Nephron (organoid): ENCODE results near the gene DCAF4.

Experiments used
- H3K27ac Mint-ChIP-seq, 3 experiments: 2 replicates each; pipeline ENCODE4 v1.8.0; 2020; ENCODE audit warnings: mixed read lengths in 3 of 3, mild to moderate bottlenecking in 2 of 3, moderate library complexity in 1 of 3
- H3K27me3 Mint-ChIP-seq: 2 replicates; pipeline ENCODE4 v1.8.0; 2021; ENCODE audit warnings: low read depth, mild to moderate bottlenecking, moderate library complexity, mixed read lengths
- H3K36me3 Mint-ChIP-seq: 2 replicates; pipeline ENCODE4 v1.8.0; 2020; ENCODE audit warnings: low read depth, mixed read lengths
- H3K4me1 Mint-ChIP-seq: 2 replicates; pipeline ENCODE4 v1.8.0; 2020; ENCODE audit warnings: mixed read lengths
- H3K4me3 Mint-ChIP-seq, 3 experiments: 2 replicates each; pipeline ENCODE4 v1.8.0; 2020; ENCODE audit warnings: mild to moderate bottlenecking in 3 of 3, mixed read lengths in 3 of 3, moderate library complexity in 2 of 3
- H3K9me3 Mint-ChIP-seq: 2 replicates; pipeline ENCODE4 v1.8.0; 2020; ENCODE audit warnings: mixed read lengths
- TF ChIP-seq, protein P1 (sequence below), 3 experiments: fragments of 200-600 bp; sonication (generic); IDR thresholded peaks; one replicate each; pipeline ENCODE4 v1.5.0; 2021; ENCODE audit warnings: antibody characterized with exemption in 3 of 3; ENCODE audit not compliant: unreplicated experiment in 3 of 3

Gene DCAF4

DNA sequence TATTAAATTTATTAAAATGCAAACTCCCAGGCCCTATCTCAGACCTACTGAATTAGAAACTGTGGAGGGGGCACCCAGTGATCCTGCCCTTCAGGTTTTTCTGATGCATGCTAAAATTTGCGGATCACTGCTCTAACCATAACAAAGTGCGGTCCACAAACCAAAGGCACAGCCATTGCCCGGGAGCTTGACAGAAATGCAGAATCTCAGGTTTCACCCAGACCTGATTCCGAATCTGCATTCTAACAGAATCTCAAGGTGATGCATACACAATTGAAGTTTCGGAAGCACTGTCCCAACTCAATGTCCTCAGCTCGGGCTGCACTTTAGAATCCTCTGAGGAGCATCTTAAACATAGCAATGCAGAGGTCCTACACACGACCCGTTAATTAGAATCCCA is 54.6 kb downstream of the DCAF4 start:
- no peaks in the 10 kb centered on the region for H3K9me3 Mint-ChIP-seq
- peaks cover 68% of the 10 kb centered on the region for H3K36me3 Mint-ChIP-seq
- no peak overlapping the region for H3K4me3 Mint-ChIP-seq
- TF ChIP-seq, protein P1, sequence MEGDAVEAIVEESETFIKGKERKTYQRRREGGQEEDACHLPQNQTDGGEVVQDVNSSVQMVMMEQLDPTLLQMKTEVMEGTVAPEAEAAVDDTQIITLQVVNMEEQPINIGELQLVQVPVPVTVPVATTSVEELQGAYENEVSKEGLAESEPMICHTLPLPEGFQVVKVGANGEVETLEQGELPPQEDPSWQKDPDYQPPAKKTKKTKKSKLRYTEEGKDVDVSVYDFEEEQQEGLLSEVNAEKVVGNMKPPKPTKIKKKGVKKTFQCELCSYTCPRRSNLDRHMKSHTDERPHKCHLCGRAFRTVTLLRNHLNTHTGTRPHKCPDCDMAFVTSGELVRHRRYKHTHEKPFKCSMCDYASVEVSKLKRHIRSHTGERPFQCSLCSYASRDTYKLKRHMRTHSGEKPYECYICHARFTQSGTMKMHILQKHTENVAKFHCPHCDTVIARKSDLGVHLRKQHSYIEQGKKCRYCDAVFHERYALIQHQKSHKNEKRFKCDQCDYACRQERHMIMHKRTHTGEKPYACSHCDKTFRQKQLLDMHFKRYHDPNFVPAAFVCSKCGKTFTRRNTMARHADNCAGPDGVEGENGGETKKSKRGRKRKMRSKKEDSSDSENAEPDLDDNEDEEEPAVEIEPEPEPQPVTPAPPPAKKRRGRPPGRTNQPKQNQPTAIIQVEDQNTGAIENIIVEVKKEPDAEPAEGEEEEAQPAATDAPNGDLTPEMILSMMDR (IDR thresholded peaks at IDR 0.05; ENCODE audit: unreplicated experiment in 3 of 3): no peak
- no peak overlapping the region for H3K27ac Mint-ChIP-seq
- H3K27me3 Mint-ChIP-seq: no peaks in the 10 kb centered on the region
- H3K4me1 Mint-ChIP-seq: no peaks in the 10 kb centered on the region

DNA sequence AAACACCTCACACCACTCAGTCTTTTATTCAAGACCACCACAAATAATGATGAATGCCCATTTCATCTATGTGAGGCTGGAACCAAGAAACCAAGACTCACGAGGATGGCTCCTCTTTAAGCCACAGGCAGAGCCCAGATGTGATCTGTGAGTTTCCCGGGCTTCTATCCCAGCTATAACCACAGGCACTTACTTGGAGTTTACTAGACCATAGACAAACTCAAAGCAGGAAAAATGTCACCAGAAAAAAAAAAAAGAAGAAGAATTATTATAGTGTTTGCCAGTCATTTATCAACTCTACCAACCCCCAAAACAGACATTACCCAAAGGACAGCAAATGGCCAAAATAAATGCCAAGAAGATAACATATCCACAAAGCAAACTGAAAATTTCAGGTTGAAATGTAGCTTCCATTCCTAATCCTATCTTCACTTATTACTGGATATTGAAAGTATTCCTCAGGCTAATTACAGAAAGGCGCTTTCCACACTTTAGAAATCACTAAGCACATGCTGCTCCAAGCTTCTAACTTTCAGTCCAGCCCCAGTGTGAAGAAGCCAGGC is 56.0 kb downstream of the DCAF4 start:
- Mint-ChIP-seq H3K36me3 (peaks cover 65% of the 10 kb centered on the region), H3K27me3 (no peaks in the 10 kb centered on the region), H3K27ac (no peak overlapping the region), H3K4me3 (no peak overlapping the region), H3K4me1 (no peaks in the 10 kb centered on the region), H3K9me3 (no peaks in the 10 kb centered on the region)
- TF ChIP-seq, protein P1 (IDR thresholded peaks at IDR 0.05; ENCODE audit: unreplicated experiment in 3 of 3): no peak

DNA sequence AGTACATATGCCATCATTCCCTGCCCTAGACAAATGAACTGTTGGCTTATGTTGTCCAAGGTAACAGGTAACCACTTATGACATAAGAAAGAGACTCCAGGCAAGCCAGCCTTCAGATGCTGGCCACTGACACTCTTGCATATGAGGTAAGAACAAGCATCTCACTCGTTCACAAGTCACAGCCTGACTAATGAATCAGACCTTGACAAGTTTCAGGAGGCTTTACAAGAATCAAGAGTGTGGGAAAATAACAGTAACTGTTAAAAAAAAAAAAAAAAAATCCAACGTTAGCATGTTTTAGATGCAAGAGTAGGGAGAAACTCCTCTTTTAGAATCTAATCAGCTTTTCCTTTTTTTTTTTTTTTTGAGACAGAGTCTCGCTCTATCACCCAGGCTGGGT is 60.0 kb downstream of the DCAF4 start:
- TF ChIP-seq, protein P1 (IDR thresholded peaks at IDR 0.05; ENCODE audit: unreplicated experiment in 3 of 3): no peak
- Mint-ChIP-seq H3K27ac (no peak overlapping the region), H3K27me3 (no peaks in the 10 kb centered on the region), H3K4me1 (no peaks in the 10 kb centered on the region), H3K9me3 (no peaks in the 10 kb centered on the region), H3K36me3 (peaks cover 43% of the 10 kb centered on the region), H3K4me3 (no peak overlapping the region)

DNA sequence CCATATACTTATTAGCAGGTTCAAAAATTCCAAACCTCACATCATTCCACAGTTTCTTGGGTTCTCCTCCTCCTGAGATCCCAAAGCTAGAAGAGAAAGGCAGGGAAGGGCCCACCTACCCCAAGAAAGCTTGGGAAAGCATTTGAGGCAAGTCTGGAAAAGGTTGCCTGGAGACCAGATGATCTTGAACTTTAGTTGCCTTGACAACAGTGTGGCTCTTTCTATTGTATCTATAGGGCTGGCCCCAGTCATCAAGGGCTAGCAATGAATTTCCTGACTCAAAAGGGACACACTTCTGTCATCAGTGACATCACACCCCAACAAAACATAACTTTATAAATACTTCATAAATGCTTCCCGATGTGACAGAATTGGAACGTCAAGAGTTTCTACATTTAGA is 60.6 kb downstream of the DCAF4 start:
- Mint-ChIP-seq H3K9me3 (no peaks in the 10 kb centered on the region), H3K4me3 (no peak overlapping the region), H3K36me3 (peaks cover 42% of the 10 kb centered on the region), H3K27me3 (no peaks in the 10 kb centered on the region), H3K4me1 (no peaks in the 10 kb centered on the region), H3K27ac (no peak overlapping the region)
- TF ChIP-seq, protein P1 (IDR thresholded peaks at IDR 0.05; ENCODE audit: unreplicated experiment in 3 of 3): no peak

DNA sequence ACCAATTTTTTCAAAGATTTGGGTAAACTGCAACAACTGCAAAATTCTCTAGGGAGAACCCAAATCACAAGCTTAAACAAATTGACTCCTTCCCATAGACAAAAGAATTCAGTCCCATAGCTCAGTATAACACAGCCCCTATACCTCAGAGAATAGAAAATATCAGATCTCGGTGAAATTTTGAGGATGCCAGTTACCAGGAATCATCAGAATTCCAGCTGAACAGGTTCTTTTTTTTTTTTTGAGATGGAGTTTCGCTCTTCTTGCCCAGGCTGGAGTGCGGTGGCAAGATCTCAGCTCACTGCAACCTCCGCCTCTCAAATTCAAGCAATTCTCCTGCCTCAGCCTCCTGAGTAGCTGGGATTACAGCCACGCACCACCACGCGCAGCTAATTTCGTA is 63.9 kb downstream of the DCAF4 start:
- H3K4me1 Mint-ChIP-seq: no peaks in the 10 kb centered on the region
- H3K27me3 Mint-ChIP-seq: no peaks in the 10 kb centered on the region
- H3K36me3 Mint-ChIP-seq: peaks cover 39% of the 10 kb centered on the region
- H3K27ac Mint-ChIP-seq: no peak overlapping the region
- TF ChIP-seq, protein P1 (IDR thresholded peaks at IDR 0.05; ENCODE audit: unreplicated experiment in 3 of 3): no peak
- H3K4me3 Mint-ChIP-seq: no peak overlapping the region
- H3K9me3 Mint-ChIP-seq: no peaks in the 10 kb centered on the region

DNA sequence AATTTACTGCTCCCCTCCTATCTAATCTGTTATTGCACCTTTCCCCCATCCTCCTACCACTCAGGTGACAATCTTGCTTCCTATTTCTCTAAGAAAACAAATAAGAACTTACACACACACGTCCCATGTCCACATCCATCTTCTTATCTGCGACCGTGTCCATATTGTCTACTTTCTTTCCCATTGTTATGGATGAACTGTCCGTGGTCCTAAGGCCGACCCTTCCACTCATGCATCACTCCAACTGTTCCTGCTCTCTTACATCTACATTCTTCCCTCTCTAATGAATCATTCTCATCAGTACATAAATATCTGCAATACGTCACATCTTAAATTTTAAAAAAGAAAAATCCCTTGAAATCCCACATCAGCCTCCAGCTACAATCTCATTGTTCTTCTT is 70.7 kb downstream of the DCAF4 start:
- Mint-ChIP-seq H3K4me3 (no peak overlapping the region), H3K4me1 (no peaks in the 10 kb centered on the region), H3K27me3 (no peaks in the 10 kb centered on the region), H3K27ac (no peak overlapping the region), H3K9me3 (no peaks in the 10 kb centered on the region), H3K36me3 (peaks cover 57% of the 10 kb centered on the region)
- TF ChIP-seq, protein P1 (IDR thresholded peaks at IDR 0.05; ENCODE audit: unreplicated experiment in 3 of 3): no peak
